Mesenchymal stem cell (in vitro differentiated cells and primary cell): ENCODE results near the gene FOXK1.

ENCODE experiments used
- DNase-seq: peaks from one replicate; pipeline ENCODE4 v3.0.0-alpha.2; 2013
- H2AFZ ChIP-seq: one replicate; pipeline ENCODE4 v1.6.1; 2013; ENCODE audit warnings: low read depth, mild to moderate bottlenecking, control low read depth, inconsistent platforms, low read length, moderate library complexity
- H2AK5ac ChIP-seq: 2 replicates; pipeline ENCODE4 v1.6.1; 2013; ENCODE audit warnings: low read length, moderate library complexity, mild to moderate bottlenecking, inconsistent platforms; ENCODE audit not compliant: severe bottlenecking
- H2BK120ac ChIP-seq: one replicate; pipeline ENCODE4 v1.6.1; 2013; ENCODE audit warnings: low read depth, mild to moderate bottlenecking, inconsistent platforms, low read length, moderate library complexity
- H2BK12ac ChIP-seq, 2 experiments: one replicate each; pipeline ENCODE4 v1.6.1; 2013; ENCODE audit warnings: inconsistent platforms in 2 of 2, low read length in 2 of 2, mild to moderate bottlenecking in 2 of 2, moderate library complexity in 2 of 2, control low read depth in 1 of 2
- H2BK15ac ChIP-seq: one replicate; pipeline ENCODE4 v1.6.1; 2013; ENCODE audit warnings: mild to moderate bottlenecking, low read depth, inconsistent platforms; ENCODE audit not compliant: poor library complexity, severe bottlenecking
- H2BK5ac ChIP-seq: 2 replicates; pipeline ENCODE4 v1.6.1; 2013; ENCODE audit warnings: low read depth, mild to moderate bottlenecking, low read length, control low read depth, inconsistent platforms; ENCODE audit not compliant: poor library complexity, severe bottlenecking
- H3K14ac ChIP-seq, 2 experiments: one replicate each; pipeline ENCODE4 v1.6.1; 2013; ENCODE audit warnings: inconsistent platforms in 2 of 2, low read length in 2 of 2, control low read depth in 1 of 2, mild to moderate bottlenecking in 1 of 2, moderate library complexity in 1 of 2
- H3K18ac ChIP-seq, 2 experiments: one replicate each; pipeline ENCODE4 v1.6.1; 2013; ENCODE audit warnings: inconsistent platforms in 2 of 2, low read length in 2 of 2, control low read depth in 1 of 2, low read depth in 1 of 2, mild to moderate bottlenecking in 1 of 2
- H3K23ac ChIP-seq, 2 experiments: one replicate each; pipeline ENCODE4 v1.6.1; 2013; ENCODE audit warnings: inconsistent platforms in 2 of 2, low read length in 2 of 2, mild to moderate bottlenecking in 2 of 2, moderate library complexity in 2 of 2, control low read depth in 1 of 2
- H3K27ac ChIP-seq: 2 replicates; pipeline ENCODE4 v1.5.1; 2013; ENCODE audit warnings: mild to moderate bottlenecking, moderate library complexity, low read length, control low read depth, inconsistent platforms; ENCODE audit not compliant: poor library complexity, severe bottlenecking
- H3K27me3 ChIP-seq, 2 experiments: 2 replicates each; pipeline versions ENCODE4 v1.6.1 to v1.7.0; 2013; ENCODE audit warnings: low read length in 2 of 2, mild to moderate bottlenecking in 2 of 2, moderate library complexity in 2 of 2, control low read depth in 1 of 2, inconsistent platforms in 1 of 2; ENCODE audit not compliant: control insufficient read depth in 1 of 2, insufficient read depth in 1 of 2
- H3K36me3 ChIP-seq, 2 experiments: 2 replicates each; pipeline versions ENCODE4 v1.6.1 to v1.7.0; 2013; ENCODE audit warnings: low read length in 2 of 2, control low read depth in 1 of 2, inconsistent platforms in 1 of 2, low read depth in 1 of 2, mild to moderate bottlenecking in 1 of 2; ENCODE audit not compliant: insufficient read depth in 2 of 2, control insufficient read depth in 1 of 2
- H3K4ac ChIP-seq, 2 experiments: one replicate each; pipeline ENCODE4 v1.6.1; 2013; ENCODE audit warnings: inconsistent platforms in 2 of 2, low read length in 2 of 2, mild to moderate bottlenecking in 2 of 2, moderate library complexity in 2 of 2, control low read depth in 1 of 2, low read depth in 1 of 2
- H3K4me1 ChIP-seq: 2 replicates; pipeline ENCODE4 v1.6.1; 2013; ENCODE audit warnings: low read depth, low read length, control low read depth; ENCODE audit not compliant: control insufficient read depth, insufficient read depth
- H3K4me2 ChIP-seq: 2 replicates; pipeline ENCODE4 v1.6.1; 2013; ENCODE audit warnings: low read length, mild to moderate bottlenecking, inconsistent platforms; ENCODE audit not compliant: poor library complexity, severe bottlenecking
- H3K4me3 ChIP-seq, 2 experiments: 2 replicates each; pipeline versions ENCODE4 v1.5.1 to v1.7.0; 2013; ENCODE audit warnings: low read length in 2 of 2, mild to moderate bottlenecking in 2 of 2, control low read depth in 1 of 2, low read depth in 1 of 2; ENCODE audit not compliant: insufficient read depth in 1 of 2
- H3K79me1 ChIP-seq: replicated peaks from 2 replicates; pipeline ENCODE4 v1.6.1; 2013; ENCODE audit warnings: mild to moderate bottlenecking, control low read depth, low read length, inconsistent platforms; ENCODE audit not compliant: poor library complexity, severe bottlenecking
- H3K9ac ChIP-seq: 2 replicates; pipeline ENCODE4 v1.7.0; 2013; ENCODE audit warnings: mild to moderate bottlenecking, low read length, moderate library complexity
- H3K9me3 ChIP-seq: 2 replicates; pipeline ENCODE4 v1.7.0; 2013; ENCODE audit warnings: mild to moderate bottlenecking, low read length; ENCODE audit not compliant: control insufficient read depth
- H4K8ac ChIP-seq: one replicate; pipeline ENCODE4 v1.6.1; 2013; ENCODE audit warnings: inconsistent platforms, mild to moderate bottlenecking, low read length, moderate library complexity
- H4K91ac ChIP-seq: one replicate; pipeline ENCODE4 v1.6.1; 2013; ENCODE audit warnings: mild to moderate bottlenecking, low read length, inconsistent platforms
- WGBS: methylation state at CpG from one replicate; pipeline ENCODE4 v1.1.7; 2013; ENCODE audit warnings: mixed read lengths; 5-methylcytosine and 5-hydroxymethylcytosine counted together

The FOXK1 gene

DNA sequence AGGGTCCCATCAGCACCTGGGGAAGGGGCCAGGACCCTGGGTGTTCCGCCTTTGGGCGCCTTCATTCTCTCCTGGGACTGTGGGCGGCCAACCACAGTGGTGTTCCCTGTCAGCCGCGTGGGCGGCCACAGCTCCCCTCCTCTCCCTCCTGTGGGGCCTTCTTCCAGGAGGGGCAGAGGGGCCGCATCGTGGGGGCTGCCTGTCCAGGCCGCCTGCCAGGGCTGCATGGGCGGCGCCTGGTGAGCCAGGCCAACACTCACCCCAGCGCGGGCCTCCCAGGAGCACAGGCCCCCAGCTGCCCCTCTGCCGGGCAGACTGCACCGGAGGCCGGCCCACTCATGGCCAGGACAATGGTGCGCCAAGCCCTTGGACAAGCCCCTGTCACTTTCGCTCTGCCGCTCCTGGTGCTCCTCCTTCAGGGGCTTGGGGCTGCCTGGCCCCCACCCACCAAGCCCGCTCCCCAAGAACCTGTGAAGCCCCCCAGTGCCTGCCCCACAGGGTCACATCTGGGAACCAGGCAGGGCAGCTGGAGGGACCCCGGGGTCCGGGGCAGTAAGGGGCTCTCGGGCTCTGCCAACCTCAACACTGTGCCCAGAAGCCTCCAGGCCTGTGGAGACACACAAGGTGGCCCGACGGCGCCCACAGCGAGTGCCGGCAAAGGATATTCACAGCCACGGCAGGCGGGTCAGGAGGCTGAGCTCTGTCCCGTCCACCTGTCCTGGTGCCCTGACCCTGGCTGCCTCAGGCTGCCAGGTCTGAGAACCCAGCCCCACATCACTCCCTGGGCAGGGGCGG is 136.1 kb downstream of the FOXK1 start:
- Histone ChIP-seq H2BK12ac (no peak overlapping the region), H3K27me3 (peaks cover 15 to 32% of the 10 kb centered on the region in 2 experiments)

DNA sequence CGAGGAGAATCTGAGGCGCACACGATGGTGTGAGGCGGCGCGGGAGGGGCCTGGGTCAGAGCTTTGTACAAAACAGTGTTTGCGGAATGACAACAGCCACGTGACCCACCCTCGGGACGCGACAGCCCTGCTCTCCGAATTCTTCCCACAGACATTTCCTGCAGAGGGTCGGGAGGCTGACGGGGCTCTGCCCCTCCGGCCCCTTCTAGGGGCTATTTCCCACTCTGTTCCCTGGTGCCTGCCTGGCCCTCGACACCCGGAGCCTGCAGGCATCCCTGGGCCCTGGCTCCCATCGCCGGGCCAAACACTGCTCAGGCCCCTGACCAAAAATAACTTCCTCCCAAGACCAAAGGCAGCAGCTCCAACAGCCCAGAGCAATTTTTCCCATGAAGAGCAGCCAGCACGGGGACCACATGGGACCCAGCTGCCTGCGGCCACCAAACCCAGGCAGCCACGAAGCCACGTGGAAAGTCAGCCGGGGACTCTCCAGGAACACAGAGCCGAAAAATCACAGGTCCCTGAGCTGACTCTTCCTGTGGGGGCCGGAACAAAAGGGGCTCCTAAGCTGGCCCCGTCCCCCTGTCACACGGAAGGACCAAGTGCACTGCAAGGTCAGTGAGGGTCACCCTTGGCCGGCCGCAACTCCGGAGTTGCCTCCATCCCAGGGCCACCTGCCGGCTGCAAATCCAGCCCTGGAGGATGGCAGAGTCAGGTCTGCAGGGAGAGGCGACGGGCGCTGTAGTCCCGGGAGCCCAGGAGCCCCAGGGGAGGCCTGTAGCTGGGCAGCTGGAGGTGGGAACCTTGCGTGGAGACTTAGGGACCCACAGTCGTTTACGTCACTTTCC is 137.7 kb downstream of the FOXK1 start:
- WGBS: 92% methylated on average over 39 of the region's 39 CpGs
- H3K4me3 ChIP-seq: no peak overlapping the region
- H3K79me1 ChIP-seq: no peaks in the 10 kb centered on the region

More for the DNA sequence above, 136.1 kb downstream of the FOXK1 start:
- H3K9me3 ChIP-seq: peaks cover 6% of the 10 kb centered on the region
- no peak overlapping the region for H3K18ac ChIP-seq
- H2BK120ac ChIP-seq: no peak overlapping the region
- H4K8ac ChIP-seq: no peak overlapping the region
- DNase-seq: no peak
- no peaks in the 10 kb centered on the region for H3K79me1 ChIP-seq
- no peaks in the 10 kb centered on the region for H3K36me3 ChIP-seq
- H3K4me2 ChIP-seq: no peak overlapping the region
- H3K23ac ChIP-seq: no peak overlapping the region
- H2BK5ac ChIP-seq: no peak overlapping the region
- H3K27ac ChIP-seq: no peak overlapping the region
- no peak overlapping the region for H3K4me3 ChIP-seq
- H3K14ac ChIP-seq: no peak overlapping the region
- H2AK5ac ChIP-seq: no peak overlapping the region
- H3K9ac ChIP-seq: no peak overlapping the region
- H2AFZ ChIP-seq: no peak overlapping the region
- peaks cover 1% of the 10 kb centered on the region for H3K4me1 ChIP-seq
- 92% methylated on average over 32 of the region's 32 CpGs for WGBS
- H2BK15ac ChIP-seq: no peak overlapping the region
- no peak overlapping the region for H4K91ac ChIP-seq
- H3K4ac ChIP-seq: no peak overlapping the region

DNA sequence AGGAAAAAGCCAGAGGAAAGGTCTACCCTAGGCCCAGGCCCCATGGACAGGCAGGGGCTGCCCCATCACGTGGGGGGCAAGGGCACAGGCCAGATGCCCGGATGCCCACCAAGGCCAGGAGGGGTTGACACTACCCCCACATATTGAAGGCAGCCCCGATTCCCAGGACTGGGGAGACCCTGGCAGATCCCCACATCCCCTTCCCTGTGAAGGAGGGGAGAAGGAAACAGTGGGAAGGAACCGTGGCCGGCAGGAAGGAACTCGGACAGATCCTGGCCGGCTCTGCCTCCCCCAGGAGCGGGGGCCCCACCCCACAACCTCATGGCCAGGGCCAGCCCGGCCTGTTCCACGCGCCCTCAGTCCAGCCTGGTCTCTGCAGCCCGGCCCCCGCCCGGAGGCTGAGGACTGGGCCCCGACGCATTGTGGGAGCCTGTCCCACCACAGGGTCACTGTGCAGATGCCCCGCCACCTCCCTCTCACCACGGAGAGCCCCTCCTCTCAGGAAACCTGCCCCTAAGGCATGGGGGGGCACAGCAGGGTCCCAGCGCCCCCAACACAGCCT is 138.4 kb downstream of the FOXK1 start:
- peaks cover 1% of the 10 kb centered on the region for H3K4me1 ChIP-seq
- no peak overlapping the region for H3K18ac ChIP-seq
- H2AFZ ChIP-seq: no peak overlapping the region
- no peak overlapping the region for H3K27ac ChIP-seq
- no peak overlapping the region for H3K4ac ChIP-seq
- H2BK120ac ChIP-seq: no peak overlapping the region
- H2BK15ac ChIP-seq: no peak overlapping the region
- no peak overlapping the region for H4K91ac ChIP-seq
- no peak overlapping the region for H3K4me3 ChIP-seq
- no peak overlapping the region for H3K23ac ChIP-seq
- H3K4me2 ChIP-seq: no peak overlapping the region
- H3K14ac ChIP-seq: no peak overlapping the region
- H3K9me3 ChIP-seq: no peaks in the 10 kb centered on the region
- peaks cover 15 to 24% of the 10 kb centered on the region in 2 experiments for H3K27me3 ChIP-seq
- H2BK5ac ChIP-seq: no peak overlapping the region
- no peak overlapping the region for H4K8ac ChIP-seq
- no peak overlapping the region for H3K9ac ChIP-seq
- WGBS: 92% methylated on average over 17 of the region's 19 CpGs
- no peak for DNase-seq
- no peak overlapping the region for H2BK12ac ChIP-seq
- H3K79me1 ChIP-seq: no peaks in the 10 kb centered on the region
- no peaks in the 10 kb centered on the region for H3K36me3 ChIP-seq
- no peak overlapping the region for H2AK5ac ChIP-seq

More for the DNA sequence above, 137.7 kb downstream of the FOXK1 start:
- Histone ChIP-seq H2BK120ac (no peak overlapping the region), H3K14ac (no peak overlapping the region), H3K23ac (no peak overlapping the region), H3K36me3 (no peaks in the 10 kb centered on the region), H2BK5ac (no peak overlapping the region), H2AFZ (no peak overlapping the region), H4K91ac (no peak overlapping the region), H3K4ac (no peak overlapping the region), H3K4me2 (no peak overlapping the region), H3K9ac (no peak overlapping the region), H3K27me3 (peaks cover 15 to 25% of the 10 kb centered on the region in 2 experiments), H3K18ac (no peak overlapping the region), H2AK5ac (no peak overlapping the region), H3K9me3 (no peaks in the 10 kb centered on the region), H3K27ac (no peak overlapping the region), H4K8ac (no peak overlapping the region), H3K4me1 (peaks cover 1% of the 10 kb centered on the region), H2BK12ac (no peak overlapping the region), H2BK15ac (no peak overlapping the region)
- no peak for DNase-seq
